SK-MEL-5 (cell line): ENCODE measurements around the gene PTN. TPM values are rescaled to one million over a fixed set of nuclear protein-coding genes. Genes with fewer than 3 reads are reported as not detected.

Source experiments
- DNase-seq: peaks from one replicate; pipeline ENCODE4 v3.0.0-alpha.2; 2016; ENCODE audit warnings: low read depth, low spot score
- in situ Hi-C: cut with HindIII; loops from 2 replicates; pipeline ENCODE4 v1.10.0; 2016; ENCODE audit warnings: low sequenced_read_pairs, high pct_unique_total_duplicates, low pct_unique_long_range_greater_than_20kb
- polyA plus RNA-seq, 2 experiments: library from polyadenylated mRNA; depleted of rRNA; stranded (reverse); fragments of >200 nt; gene quantifications; 2 replicates each; pipeline ENCODE4 v1.2.3, GENCODE V29; 2015
- total RNA-seq: library from RNA; depleted of rRNA; stranded (reverse); fragments of >200 nt; shearing (Covaris generic); gene quantifications from 2 replicates; pipeline ENCODE4 v1.2.3, GENCODE V29; 2014; rRNA removed

The PTN gene
- total RNA-seq, result 1.3 and 1.8 TPM in 2 replicates
- 2.1 and 2.9 TPM in 2 replicates for polyA plus RNA-seq (2015; cell fraction: cytosol; rRNA removed)
- 0.97 TPM in 1 of 2 replicates, not detected in the other for polyA plus RNA-seq (2015; cell fraction: nucleus; rRNA removed)

DNA sequence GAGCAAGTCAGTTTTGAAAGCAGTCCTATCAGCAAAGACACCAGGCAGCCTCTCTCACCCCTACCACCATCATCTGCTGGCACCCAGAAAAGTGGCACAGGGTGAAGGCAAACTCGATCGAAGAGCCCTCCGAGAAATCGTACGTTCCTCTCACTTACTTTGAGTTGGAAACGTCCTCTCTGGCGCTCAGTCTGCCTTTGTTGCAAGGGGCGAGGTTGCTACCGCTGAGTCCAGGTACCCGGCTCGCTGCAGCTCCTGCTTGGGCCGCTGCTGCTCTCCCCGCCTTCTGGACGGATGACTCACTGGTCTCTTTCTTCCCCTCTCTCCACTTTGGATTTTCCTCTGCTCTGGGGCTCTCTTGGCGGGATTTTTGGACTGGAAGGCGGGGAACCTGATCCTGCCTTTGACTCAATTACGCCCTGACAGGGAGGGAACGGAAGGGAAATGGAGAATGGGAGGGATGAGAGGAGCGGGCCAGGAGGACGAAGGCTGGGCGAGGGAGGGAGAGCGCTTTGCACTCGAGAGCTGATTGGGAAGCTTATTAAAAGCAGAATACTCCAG, at the start of gene PTN:
PTN (minus strand) TSS at position 453 of the 561 bp plus-strand sequence. CDS start 88,760 bp downstream, outside the sequence.
- in situ Hi-C loops, result no loop called here
- DNase-seq, result no peak

- no peak for DNase-seq
Measured at GRCh38 chr7:137390076-137390475, 46.5 kb upstream of the PTN start.

DNA sequence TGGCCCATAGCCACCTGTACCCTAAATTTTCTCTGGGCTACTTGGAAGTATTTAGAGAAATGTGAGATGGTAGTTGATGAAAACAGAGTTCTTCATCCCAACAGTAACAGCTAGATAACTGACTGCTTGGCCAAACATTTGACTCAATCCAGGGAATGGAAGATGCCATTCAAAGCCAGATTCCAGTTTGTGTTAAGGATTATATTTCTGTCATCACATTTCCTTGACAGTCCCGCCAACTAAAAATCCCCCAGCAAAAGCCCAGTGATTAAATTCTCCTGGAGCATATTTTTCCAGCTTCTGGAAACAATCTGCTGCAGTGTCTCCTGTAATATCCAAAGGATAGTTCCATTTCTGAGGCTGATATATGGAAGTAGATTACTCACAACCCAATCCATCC, 45.4 kb upstream of the PTN start:
- no peak for DNase-seq
- in situ Hi-C loops, result no loop called here

More at GRCh38 chr7:137390076-137390475, 46.5 kb upstream of the PTN start:
- in situ Hi-C loops, result no loop called here

DNA sequence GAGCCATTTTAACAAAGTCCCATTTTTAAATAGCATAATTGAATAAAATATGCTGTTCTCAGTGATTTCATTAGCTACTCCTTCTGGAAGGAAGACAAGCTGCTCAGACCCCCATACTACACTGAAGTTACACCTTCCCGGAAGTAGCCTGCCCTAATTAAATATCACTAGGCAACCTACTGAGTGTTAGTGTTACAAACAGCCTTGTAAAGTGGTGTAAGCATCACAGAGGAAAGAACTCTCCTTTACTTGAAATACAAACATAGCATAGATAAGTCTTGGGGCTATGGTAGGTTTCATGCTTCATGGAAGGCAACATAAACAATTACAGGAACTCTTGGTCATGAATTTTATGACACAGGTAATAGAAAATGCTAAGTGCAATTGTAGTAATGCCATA, 43.4 kb upstream of the PTN start:
- in situ Hi-C loops, result no loop called here
- DNase-seq, result no peak

DNA sequence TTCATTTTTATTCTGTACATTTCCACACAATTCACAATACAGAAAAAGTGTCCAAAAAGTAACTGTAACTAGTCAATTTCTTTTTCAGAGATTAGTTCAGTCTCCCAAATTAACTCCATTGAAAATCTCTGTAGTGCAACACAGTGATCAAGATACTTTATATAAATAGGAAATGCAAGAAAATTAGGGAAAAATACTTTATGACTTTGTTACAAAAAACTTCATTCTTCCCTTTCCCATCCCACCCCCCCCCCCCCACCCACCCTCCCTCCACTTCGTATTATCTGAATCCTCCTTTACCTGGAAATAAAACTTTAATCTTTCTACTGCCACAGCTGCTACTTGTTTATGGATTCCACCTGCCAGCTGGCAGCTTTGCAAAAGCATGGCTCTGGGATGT, 37.5 kb upstream of the PTN start:
- DNase-seq, result no peak
- in situ Hi-C loops, result no loop called here

DNA sequence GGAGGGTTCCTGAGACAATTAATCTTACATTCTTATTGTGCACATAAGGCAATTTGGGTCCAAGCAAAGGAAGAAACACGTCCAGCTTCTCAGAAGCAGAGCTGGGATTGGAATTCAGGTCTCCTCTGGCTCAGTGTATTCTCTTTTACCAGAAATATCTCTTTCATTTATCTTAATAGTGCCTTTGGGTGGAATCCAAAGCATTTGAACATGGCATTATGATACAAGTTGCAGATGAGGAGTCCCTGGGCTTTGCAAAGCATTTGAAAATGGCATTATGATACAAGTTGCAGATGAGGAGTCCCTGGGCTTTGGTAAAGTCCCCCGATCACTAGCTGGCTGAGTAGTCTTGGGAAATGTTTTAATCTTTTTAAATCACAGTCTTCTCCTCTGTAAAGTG, 30.0 kb upstream of the PTN start:
- in situ Hi-C loops, result no loop called here
- DNase-seq, result no peak

DNA sequence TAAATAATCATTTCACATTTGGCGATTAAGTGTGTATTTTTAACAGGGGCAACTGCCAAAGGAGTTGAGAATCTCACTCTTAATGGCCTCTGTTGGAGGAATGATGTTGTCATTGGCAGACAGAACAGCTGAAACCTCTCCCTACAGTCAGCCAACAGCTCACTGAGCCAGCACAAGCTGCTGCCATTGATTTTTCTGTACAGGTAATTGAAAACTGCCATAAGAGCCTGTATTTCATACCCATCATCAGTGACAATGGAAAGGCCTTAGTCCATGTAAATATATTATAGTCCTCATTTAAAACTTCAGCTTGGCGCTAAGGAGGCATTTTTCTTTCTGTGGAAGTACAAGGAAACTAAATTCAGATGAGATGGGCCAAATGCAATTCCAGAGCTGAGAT, 28.1 kb upstream of the PTN start:
- in situ Hi-C loops, result no loop called here
- DNase-seq, result no peak

DNA sequence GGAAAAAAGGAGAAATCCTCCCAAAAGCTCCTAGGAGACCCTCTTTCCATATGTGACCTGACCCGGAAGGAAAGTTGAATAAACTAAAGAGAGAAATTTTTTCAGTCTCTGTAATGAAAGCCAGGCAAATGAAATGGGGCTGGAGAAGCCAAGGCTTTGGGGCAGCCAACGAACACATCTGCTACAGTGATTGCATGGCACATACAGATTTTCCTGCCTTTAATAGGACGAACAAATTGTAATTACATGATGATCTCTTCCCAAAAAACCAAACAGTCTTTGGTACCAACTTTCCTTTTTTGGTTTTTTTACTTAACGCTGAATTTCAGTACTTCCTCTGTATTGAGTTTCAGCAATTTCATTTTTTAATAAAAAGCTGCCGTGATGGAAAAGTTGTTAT, 23.5 kb upstream of the PTN start:
- in situ Hi-C loops, result no loop called here
- no peak for DNase-seq

DNA sequence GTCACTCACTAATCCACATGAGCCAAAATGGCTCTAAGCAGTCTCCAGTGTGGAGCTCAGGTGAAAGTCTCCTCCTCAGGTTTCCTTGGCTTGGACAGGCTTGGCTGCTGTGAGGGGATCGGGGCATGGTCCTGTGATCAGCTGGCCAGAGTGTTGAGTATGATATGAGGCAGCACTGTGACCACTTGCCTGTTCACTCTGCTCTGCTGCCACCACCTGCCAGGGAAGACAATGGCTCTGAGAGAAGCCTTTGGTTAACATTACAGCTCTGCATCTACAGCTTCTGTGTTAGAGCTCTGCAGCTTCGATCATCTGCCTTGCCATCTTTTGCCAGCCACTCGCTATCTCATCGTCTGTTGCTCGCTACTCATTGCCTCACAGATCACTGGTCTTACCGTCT, 20.1 kb upstream of the PTN start:
- in situ Hi-C loops, result no loop called here
- no peak for DNase-seq

DNA sequence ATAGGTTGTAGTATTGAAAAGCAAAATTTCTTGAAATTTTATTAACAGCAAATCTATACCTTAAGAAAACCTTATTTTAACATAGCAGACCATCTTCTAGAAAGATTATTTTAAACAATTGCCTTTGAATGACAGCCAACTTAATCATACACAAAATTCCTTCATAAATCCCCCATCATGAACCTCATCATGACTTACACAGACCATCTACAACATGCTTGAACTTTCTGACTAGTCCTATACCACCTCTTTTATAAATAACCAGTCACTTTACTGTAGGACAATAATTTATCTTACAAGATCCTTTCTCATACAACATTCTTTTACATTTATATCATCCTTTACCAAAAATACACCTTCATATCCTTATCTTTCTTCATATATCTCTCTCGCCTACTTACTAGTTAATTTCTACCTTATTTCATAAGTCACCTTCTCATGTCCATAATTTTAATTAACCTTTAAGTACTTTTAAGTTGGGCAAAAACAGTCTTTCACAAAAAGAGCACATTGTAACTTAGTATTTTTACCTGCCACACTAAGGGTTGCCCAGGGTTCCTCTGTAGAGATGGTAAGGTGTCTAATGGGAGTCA, 16.6 kb upstream of the PTN start:
- in situ Hi-C loops, result no loop called here
- no peak for DNase-seq

DNA sequence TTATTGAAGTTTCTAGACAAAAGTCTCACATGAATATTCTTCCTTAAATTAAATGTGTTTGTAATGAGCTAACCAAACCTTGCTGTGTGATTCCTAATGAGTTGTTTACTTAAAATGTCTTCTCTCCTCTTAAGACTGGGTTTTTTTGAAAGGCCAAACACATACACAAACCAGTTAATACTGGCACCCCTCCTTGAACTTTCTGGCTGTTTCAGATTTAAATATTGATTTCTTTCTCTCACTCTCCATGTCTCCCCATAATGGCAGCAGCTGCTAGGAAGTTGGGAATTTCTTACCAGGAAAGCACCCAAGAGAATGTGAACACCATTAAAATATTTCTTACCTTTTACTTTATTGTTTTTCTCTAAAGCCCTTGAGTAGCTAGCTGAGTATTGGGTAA, 11.4 kb upstream of the PTN start:
- in situ Hi-C loops, result no loop called here

GRCh38 chr7:137354396-137354795, 10.9 kb upstream of the PTN start:
- DNase-seq, result no peak
- in situ Hi-C loops, result no loop called here

More for the DNA sequence above, 11.4 kb upstream of the PTN start:
- DNase-seq, result no peak

GRCh38 chr7:137351941-137352340, 8.4 kb upstream of the PTN start:
- in situ Hi-C loops, result no loop called here
- DNase-seq, result no peak

- DNase-seq, result no peak
- in situ Hi-C loops, result no loop called here
Measured at GRCh38 chr7:137345799-137346449, 2.4 kb upstream of the PTN start.

DNA sequence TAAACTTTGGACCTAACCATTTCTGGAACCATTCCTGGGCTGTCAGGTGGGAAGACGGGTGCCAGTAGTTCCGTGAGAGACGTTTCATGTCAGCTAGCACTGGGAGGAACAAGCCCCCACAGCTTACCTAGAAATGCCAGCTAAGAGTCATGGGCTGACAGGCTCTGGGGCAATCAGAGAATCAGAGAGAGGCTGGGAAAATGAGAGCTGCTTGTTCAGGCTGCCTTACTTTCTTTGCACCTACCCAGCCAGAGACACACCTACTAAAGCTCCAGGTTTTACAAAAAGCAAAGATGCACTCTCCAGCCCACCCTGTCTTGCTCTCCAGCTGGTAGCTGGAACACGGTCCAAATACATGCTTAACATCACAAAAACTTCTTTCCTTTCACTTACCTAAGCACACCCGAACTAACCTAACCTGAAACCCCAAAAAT, 688 bp downstream of the PTN start:
- no peak for DNase-seq
- in situ Hi-C loops, result no loop called here

- no peak for DNase-seq
- in situ Hi-C loops, result no loop called here
Measured at GRCh38 chr7:137342265-137342664, 1.3 kb downstream of the PTN start.

DNA sequence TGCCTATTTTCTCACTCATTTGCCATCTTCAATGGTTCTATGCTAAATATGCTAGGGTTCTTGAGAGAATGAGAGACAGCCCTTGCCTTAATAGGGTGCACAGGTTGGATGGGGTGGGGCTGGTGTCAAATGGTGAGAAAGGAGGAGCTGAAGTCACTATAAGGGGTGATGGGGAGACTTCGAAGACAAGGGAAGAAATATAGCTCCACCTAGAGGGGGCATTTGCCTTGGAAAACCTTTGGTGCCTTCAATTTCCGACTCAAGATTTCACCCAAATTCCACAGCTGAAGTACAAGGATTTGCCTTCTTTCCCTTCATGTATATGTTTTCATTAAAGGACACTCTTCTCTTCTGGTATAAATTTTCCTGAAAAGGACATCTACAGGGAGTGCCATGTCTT, 5.6 kb downstream of the PTN start:
- in situ Hi-C loops, result no loop called here
- DNase-seq, result peak; percentile 66

DNA sequence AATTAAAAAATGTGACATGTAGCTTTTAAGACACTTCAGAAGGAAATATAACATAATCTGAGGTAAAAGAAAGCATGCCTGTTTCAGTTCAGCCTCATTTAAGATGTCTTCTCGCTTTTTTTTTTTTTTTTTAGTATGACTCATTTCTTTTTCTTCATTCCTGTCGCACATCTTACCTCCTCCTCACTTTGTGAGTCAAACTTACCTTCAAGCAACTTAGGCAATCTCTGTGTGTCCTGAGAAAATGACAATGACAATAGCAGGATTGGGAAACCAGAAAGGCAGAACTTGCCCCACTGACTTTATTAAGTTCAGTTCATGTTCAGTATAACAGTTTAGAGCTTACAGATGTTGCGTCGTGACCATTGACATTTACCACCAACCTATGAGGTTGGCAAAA, 7.7 kb downstream of the PTN start:
- no peak for DNase-seq
- in situ Hi-C loops, result no loop called here

DNA sequence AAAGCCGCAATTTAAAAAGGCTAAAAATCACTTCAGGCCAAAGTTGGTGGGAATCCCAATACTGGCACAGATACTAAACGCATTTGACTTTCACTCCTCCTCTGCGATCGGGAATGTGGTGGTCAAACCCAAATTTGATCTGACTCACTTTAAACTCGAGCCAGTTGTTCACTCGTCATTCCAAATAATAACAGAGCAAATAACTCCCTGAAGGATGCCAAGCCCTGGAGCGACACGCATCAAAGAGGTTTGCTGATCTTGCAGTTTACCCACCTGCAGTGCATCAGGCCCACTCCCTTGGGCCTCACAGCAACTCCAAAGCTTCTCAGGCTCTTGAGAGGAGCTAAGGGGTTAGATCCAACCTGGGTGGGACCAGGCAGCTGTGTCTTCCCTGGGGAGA, 12.2 kb downstream of the PTN start:
- in situ Hi-C loops, result no loop called here

More for the DNA sequence above, 12.2 kb downstream of the PTN start:
- no peak for DNase-seq
